Neural progenitor cell (in vitro differentiated cells): ENCODE measurements around the gene SLC25A42. TPM values are rescaled to one million over a fixed set of nuclear protein-coding genes. Genes with fewer than 3 reads are reported as not detected.

Source experiments
- DNase-seq: peaks from one replicate; pipeline ENCODE4 v3.0.0-alpha.2; 2016; ENCODE audit warnings: low spot score
- H2AFZ ChIP-seq: fragments of 200-600 bp; sonication (generic); replicated peaks from 2 replicates; pipeline ENCODE4 v1.6.1; 2016; ENCODE audit warnings: antibody characterized with exemption
- H3F3A ChIP-seq: fragments of 200-600 bp; sonication (generic); 2 replicates; pipeline ENCODE4 v1.6.1; 2016; ENCODE audit warnings: antibody characterized with exemption, low read depth
- H3K27ac ChIP-seq: fragments of 200-600 bp; sonication (generic); 2 replicates; pipeline ENCODE4 v1.5.1; 2016; ENCODE audit warnings: mild to moderate bottlenecking
- H3K27me3 ChIP-seq: fragments of 200-600 bp; sonication (generic); 2 replicates; pipeline ENCODE4 v1.6.1; 2016; ENCODE audit warnings: mild to moderate bottlenecking, moderate library complexity
- H3K36me3 ChIP-seq: fragments of 200-600 bp; sonication (generic); 2 replicates; pipeline ENCODE4 v1.5.1; 2016
- H3K4me1 ChIP-seq: fragments of 200-600 bp; sonication (generic); 2 replicates; pipeline ENCODE4 v1.6.1; 2016; ENCODE audit warnings: mixed run types
- H3K4me2 ChIP-seq: fragments of 200-600 bp; sonication (generic); 2 replicates; pipeline ENCODE4 v1.6.1; 2016
- H3K4me3 ChIP-seq: fragments of 200-600 bp; sonication (generic); 2 replicates; pipeline ENCODE4 v1.5.1; 2016
- H3K79me2 ChIP-seq: fragments of 200-600 bp; sonication (generic); 2 replicates; pipeline ENCODE4 v1.6.1; 2016; ENCODE audit warnings: low read depth
- H3K9ac ChIP-seq: fragments of 200-600 bp; sonication (generic); 2 replicates; pipeline ENCODE4 v1.6.1; 2016
- H3K9me3 ChIP-seq: fragments of 200-600 bp; sonication (generic); 2 replicates; pipeline ENCODE4 v1.5.1; 2016; ENCODE audit warnings: low read depth
- H4K20me1 ChIP-seq: fragments of 200-600 bp; sonication (generic); 2 replicates; pipeline ENCODE4 v1.6.1; 2016; ENCODE audit warnings: low read depth
- H3K27ac Mint-ChIP-seq: 3 replicates; pipeline ENCODE4 v1.8.0; 2021; ENCODE audit warnings: mixed read lengths
- H3K27me3 Mint-ChIP-seq: 2 replicates; pipeline ENCODE4 v1.8.0; 2022; ENCODE audit warnings: low read depth, mild to moderate bottlenecking, inconsistent platforms, moderate library complexity, mixed read lengths; ENCODE audit not compliant: insufficient read depth
- H3K36me3 Mint-ChIP-seq: 3 replicates; pipeline ENCODE4 v1.8.0; 2021; ENCODE audit warnings: mixed read lengths
- H3K4me1 Mint-ChIP-seq: 3 replicates; pipeline ENCODE4 v1.8.0; 2021; ENCODE audit warnings: mixed read lengths
- H3K4me3 Mint-ChIP-seq: 3 replicates; pipeline ENCODE4 v1.8.0; 2021; ENCODE audit warnings: mild to moderate bottlenecking, moderate library complexity, mixed read lengths
- H3K9me3 Mint-ChIP-seq: 3 replicates; pipeline ENCODE4 v1.8.0; 2020; ENCODE audit warnings: mixed read lengths
- CTCF ChIP-seq: fragments of 200-600 bp; sonication (generic); IDR thresholded peaks from 2 replicates; pipeline ENCODE4 v1.5.1; 2017; ENCODE audit warnings: antibody characterized with exemption, mild to moderate bottlenecking
- EZH2 ChIP-seq: fragments of 200-600 bp; sonication (generic); IDR thresholded peaks from 2 replicates; pipeline ENCODE4 v1.6.1; 2017; ENCODE audit warnings: antibody characterized with exemption, mild to moderate bottlenecking, moderate library complexity
- EZH2phosphoT487 ChIP-seq: fragments of 200-600 bp; sonication (generic); IDR thresholded peaks from 2 replicates; pipeline ENCODE4 v1.6.1; 2017; ENCODE audit warnings: antibody characterized with exemption
- total RNA-seq: library from RNA; depleted of rRNA; stranded (reverse); fragments of >200 nt; gene quantifications from 2 replicates; pipeline ENCODE4 v1.2.3, GENCODE V29; 2015; ENCODE audit warnings: low replicate concordance

SLC25A42 gene
- total RNA-seq, 1 donor from 2014 or later: 4.0 TPM

DNA sequence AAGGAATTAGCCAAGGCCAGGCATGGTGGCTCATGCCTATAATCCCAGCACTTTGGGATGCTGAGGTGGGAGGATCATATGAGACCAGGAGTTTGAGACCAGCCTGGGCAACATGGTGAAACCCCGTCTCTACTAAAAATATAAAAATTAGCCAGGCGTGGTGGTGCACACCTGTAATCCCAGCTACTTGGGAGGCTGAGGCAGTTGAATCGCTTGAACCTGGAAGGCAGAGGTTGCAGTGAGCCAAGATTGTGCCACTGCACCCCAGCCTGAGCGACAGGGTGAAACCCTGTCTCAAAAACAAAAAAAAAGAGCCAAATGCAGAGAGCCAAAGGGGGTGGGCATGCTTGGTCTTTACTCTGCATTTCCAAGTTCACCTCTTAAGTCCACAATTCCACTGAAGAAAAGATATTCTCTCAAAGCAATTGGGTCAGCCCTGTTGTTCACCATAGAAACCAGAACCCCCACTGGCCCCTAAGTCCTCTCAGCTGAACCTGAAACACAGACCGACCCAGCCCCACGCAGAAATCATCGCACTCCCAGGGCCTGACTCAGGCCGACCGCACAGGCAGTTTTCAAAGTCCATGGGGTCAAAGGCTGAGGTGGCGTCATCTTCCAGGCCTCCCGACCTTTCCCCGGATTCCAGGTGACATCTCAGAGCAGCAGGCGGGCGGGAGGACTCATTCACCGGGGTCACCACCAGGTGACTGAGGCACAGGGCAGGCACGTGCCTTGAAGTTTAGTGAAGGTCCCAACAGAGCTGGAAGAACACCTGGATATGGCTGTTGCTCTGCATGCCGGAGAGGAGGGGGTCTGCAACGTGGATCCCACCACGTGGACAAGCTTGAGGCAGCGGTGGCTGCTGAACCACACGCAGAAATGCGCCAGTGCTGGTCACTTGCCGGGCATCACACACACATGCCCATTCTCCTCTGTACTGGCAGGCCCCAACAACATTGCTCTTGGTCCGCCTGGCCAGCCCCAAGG lies 33.1 kb downstream of the SLC25A42 start:
- DNase-seq: no peak
- no peaks in the 10 kb centered on the region for H3K9me3 ChIP-seq
- no peaks in the 10 kb centered on the region for H3K27me3 ChIP-seq
- no peak overlapping the region for H3K27ac ChIP-seq
- no peaks in the 10 kb centered on the region for H3K36me3 ChIP-seq
- Mint-ChIP-seq H3K27ac (no peak overlapping the region), H3K27me3 (no peaks in the 10 kb centered on the region), H3K4me1 (peaks cover 13% of the 10 kb centered on the region), H3K36me3 (no peaks in the 10 kb centered on the region), H3K4me3 (peak overlapping the region; percentile 53), H3K9me3 (no peaks in the 10 kb centered on the region)
- no peaks in the 10 kb centered on the region for H3K4me1 ChIP-seq
- no peak overlapping the region for H3K4me3 ChIP-seq
- no peak overlapping the region for H3K9ac ChIP-seq
- TF ChIP-seq EZH2phosphoT487 (no peak), CTCF (no peak), EZH2 (no peak)
- no peaks in the 10 kb centered on the region for H3K79me2 ChIP-seq
- H2AFZ ChIP-seq: no peak overlapping the region
- no peaks in the 10 kb centered on the region for H4K20me1 ChIP-seq
- H3K4me2 ChIP-seq: no peak overlapping the region
- peaks cover 3% of the 10 kb centered on the region for H3F3A ChIP-seq

DNA sequence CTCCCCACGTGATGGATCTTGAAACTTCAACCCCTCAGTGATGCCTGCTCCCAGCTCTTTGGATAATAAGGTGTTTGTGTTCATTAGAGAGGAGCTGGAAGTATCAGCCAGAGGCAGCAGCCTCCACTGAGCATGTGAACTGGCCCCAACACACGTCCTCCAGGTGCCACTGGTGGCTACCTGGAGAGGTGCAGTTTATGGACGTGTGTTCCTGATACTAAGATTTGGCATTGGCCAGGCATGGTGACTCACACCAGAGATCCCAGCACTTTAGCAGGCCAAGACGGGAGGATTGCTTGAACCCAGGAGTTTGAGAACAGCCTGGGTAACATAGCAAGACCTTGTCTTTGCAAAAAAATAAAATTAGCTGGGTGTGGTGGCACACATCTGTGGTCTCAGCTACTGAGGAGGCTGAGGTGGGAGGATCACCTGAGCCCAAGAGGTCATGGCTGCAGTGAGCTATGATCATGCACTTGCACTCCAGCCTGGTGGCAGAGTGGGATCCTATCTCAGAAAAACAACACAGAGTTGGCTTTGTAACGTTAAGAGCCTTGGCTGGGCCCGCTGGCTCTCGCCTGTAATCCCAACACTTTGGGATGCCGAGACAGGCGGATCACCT lies 34.4 kb downstream of the SLC25A42 start:
- Histone ChIP-seq H3K27ac (no peak overlapping the region), H3F3A (peaks cover 3% of the 10 kb centered on the region), H3K27me3 (no peaks in the 10 kb centered on the region), H3K4me2 (no peak overlapping the region), H3K36me3 (no peaks in the 10 kb centered on the region), H3K4me1 (no peaks in the 10 kb centered on the region), H3K9me3 (no peaks in the 10 kb centered on the region), H3K9ac (no peak overlapping the region), H2AFZ (no peak overlapping the region), H3K4me3 (no peak overlapping the region), H3K79me2 (no peaks in the 10 kb centered on the region), H4K20me1 (no peaks in the 10 kb centered on the region)
- TF ChIP-seq CTCF (no peak), EZH2phosphoT487 (no peak)
- H3K4me1 Mint-ChIP-seq: peaks cover 12% of the 10 kb centered on the region
- no peak overlapping the region for H3K4me3 Mint-ChIP-seq
- DNase-seq: no peak
- no peaks in the 10 kb centered on the region for H3K27me3 Mint-ChIP-seq
- no peak overlapping the region for H3K27ac Mint-ChIP-seq
- H3K36me3 Mint-ChIP-seq: no peaks in the 10 kb centered on the region
- H3K9me3 Mint-ChIP-seq: no peaks in the 10 kb centered on the region

- Mint-ChIP-seq H3K9me3 (no peaks in the 10 kb centered on the region), H3K27me3 (no peaks in the 10 kb centered on the region), H3K36me3 (no peaks in the 10 kb centered on the region), H3K4me3 (no peak overlapping the region), H3K4me1 (peaks cover 8% of the 10 kb centered on the region), H3K27ac (no peak overlapping the region)
- H3K4me1 ChIP-seq: no peaks in the 10 kb centered on the region
- H3K9ac ChIP-seq: no peak overlapping the region
- no peak overlapping the region for H3K27ac ChIP-seq
- no peak for TF ChIP-seq EZH2
- TF ChIP-seq EZH2phosphoT487: no peak
- TF ChIP-seq CTCF: no peak
- H3K36me3 ChIP-seq: no peaks in the 10 kb centered on the region
- peaks cover 3% of the 10 kb centered on the region for H3F3A ChIP-seq
- no peak overlapping the region for H2AFZ ChIP-seq
- H3K79me2 ChIP-seq: no peaks in the 10 kb centered on the region
- no peaks in the 10 kb centered on the region for H4K20me1 ChIP-seq
- H3K9me3 ChIP-seq: no peaks in the 10 kb centered on the region
- H3K27me3 ChIP-seq: no peaks in the 10 kb centered on the region
- H3K4me3 ChIP-seq: no peak overlapping the region
- no peak overlapping the region for H3K4me2 ChIP-seq
- no peak for DNase-seq
Measured at GRCh38 chr19:19098703-19099632, 35.2 kb downstream of the SLC25A42 start.
